Measurements from ENCODE around the gene GLO1.

DNA sequence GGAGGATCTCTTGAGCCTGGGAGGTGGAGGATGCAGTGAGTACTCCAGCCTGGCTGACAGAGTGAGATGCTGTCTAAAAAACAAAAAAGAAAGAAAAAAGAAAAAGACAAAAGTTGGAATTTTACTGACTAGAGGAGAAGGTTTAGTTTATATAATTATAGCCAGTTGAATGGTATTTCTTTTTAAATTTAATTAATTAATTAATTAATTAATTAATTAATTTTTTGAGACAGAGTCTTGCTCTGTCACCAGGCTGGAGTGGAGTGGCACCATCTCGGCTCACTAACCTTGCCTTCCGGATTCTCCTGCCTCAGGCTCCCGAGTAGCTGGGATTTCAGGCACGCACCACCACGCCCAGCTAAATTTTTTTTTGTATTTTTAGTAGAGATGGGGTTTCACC is 20.8 kb upstream of the GLO1 start:
- TF ChIP-seq GABPA (IDR thresholded peaks at IDR 0.05; ENCODE audit: low read depth) (no peak), SPI1 (IDR thresholded peaks at IDR 0.05; ENCODE audit: borderline replicate concordance, low read depth) (no peak)
- TF ChIP-seq, protein P1, sequence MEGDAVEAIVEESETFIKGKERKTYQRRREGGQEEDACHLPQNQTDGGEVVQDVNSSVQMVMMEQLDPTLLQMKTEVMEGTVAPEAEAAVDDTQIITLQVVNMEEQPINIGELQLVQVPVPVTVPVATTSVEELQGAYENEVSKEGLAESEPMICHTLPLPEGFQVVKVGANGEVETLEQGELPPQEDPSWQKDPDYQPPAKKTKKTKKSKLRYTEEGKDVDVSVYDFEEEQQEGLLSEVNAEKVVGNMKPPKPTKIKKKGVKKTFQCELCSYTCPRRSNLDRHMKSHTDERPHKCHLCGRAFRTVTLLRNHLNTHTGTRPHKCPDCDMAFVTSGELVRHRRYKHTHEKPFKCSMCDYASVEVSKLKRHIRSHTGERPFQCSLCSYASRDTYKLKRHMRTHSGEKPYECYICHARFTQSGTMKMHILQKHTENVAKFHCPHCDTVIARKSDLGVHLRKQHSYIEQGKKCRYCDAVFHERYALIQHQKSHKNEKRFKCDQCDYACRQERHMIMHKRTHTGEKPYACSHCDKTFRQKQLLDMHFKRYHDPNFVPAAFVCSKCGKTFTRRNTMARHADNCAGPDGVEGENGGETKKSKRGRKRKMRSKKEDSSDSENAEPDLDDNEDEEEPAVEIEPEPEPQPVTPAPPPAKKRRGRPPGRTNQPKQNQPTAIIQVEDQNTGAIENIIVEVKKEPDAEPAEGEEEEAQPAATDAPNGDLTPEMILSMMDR (IDR thresholded peaks at IDR 0.05; ENCODE audit: insufficient read depth, low read length) = no peak
- TF ChIP-seq, protein P2, sequence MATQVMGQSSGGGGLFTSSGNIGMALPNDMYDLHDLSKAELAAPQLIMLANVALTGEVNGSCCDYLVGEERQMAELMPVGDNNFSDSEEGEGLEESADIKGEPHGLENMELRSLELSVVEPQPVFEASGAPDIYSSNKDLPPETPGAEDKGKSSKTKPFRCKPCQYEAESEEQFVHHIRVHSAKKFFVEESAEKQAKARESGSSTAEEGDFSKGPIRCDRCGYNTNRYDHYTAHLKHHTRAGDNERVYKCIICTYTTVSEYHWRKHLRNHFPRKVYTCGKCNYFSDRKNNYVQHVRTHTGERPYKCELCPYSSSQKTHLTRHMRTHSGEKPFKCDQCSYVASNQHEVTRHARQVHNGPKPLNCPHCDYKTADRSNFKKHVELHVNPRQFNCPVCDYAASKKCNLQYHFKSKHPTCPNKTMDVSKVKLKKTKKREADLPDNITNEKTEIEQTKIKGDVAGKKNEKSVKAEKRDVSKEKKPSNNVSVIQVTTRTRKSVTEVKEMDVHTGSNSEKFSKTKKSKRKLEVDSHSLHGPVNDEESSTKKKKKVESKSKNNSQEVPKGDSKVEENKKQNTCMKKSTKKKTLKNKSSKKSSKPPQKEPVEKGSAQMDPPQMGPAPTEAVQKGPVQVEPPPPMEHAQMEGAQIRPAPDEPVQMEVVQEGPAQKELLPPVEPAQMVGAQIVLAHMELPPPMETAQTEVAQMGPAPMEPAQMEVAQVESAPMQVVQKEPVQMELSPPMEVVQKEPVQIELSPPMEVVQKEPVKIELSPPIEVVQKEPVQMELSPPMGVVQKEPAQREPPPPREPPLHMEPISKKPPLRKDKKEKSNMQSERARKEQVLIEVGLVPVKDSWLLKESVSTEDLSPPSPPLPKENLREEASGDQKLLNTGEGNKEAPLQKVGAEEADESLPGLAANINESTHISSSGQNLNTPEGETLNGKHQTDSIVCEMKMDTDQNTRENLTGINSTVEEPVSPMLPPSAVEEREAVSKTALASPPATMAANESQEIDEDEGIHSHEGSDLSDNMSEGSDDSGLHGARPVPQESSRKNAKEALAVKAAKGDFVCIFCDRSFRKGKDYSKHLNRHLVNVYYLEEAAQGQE (IDR thresholded peaks at IDR 0.05; ENCODE audit: insufficient replicate concordance, low read depth) = no peak
